ENCODE measurements around the gene FKBP2. TPM values are rescaled to one million over a fixed set of nuclear protein-coding genes. Genes with fewer than 3 reads are reported as not detected.

Gene FKBP2
- polyA plus RNA-seq, 3 donors, result 74.5 to 111 (median 102) TPM

GRCh38 chr11:64227405-64227956, 13.4 kb upstream of the FKBP2 start:
- no peak for DNase-seq (ENCODE audit: extremely low read depth in 1 of 11, low read depth in 9 of 11, low spot score in 4 of 11)

GRCh38 chr11:64229090-64229743, 11.7 kb upstream of the FKBP2 start:
- no peak for DNase-seq (ENCODE audit: extremely low read depth in 1 of 11, low read depth in 9 of 11, low spot score in 4 of 11)

- no peak for DNase-seq (ENCODE audit: extremely low read depth in 1 of 11, low read depth in 9 of 11, low spot score in 4 of 11)
Measured at GRCh38 chr11:64229744-64230170, 11.1 kb upstream of the FKBP2 start.

- DNase-seq (ENCODE audit: extremely low read depth in 1 of 11, low read depth in 9 of 11, low spot score in 4 of 11), result peak; percentile 83 to 96 (median 91)
Measured at GRCh38 chr11:64230171-64230984, 10.5 kb upstream of the FKBP2 start, which contains the start of gene DNAJC4. TSS of gene DNAJC4 (plus strand) at chr11:64230548. CDS start at chr11:64230855, 307 bp downstream.

GRCh38 chr11:64230985-64231365, 9.9 kb upstream of the FKBP2 start:
- DNase-seq (ENCODE audit: extremely low read depth in 1 of 11, low read depth in 9 of 11, low spot score in 4 of 11), result no peak

- no peak for DNase-seq (ENCODE audit: extremely low read depth in 1 of 11, low read depth in 9 of 11, low spot score in 4 of 11)
Measured at GRCh38 chr11:64231546-64231945, 9.3 kb upstream of the FKBP2 start.

- no peak for DNase-seq (ENCODE audit: extremely low read depth in 1 of 11, low read depth in 9 of 11, low spot score in 4 of 11)
Measured at GRCh38 chr11:64232182-64232966, 8.5 kb upstream of the FKBP2 start.

GRCh38 chr11:64232967-64233315, 8.0 kb upstream of the FKBP2 start:
- DNase-seq (ENCODE audit: extremely low read depth in 1 of 11, low read depth in 9 of 11, low spot score in 4 of 11), result no peak

- no peak for DNase-seq (ENCODE audit: extremely low read depth in 1 of 11, low read depth in 9 of 11, low spot score in 4 of 11)
Measured at GRCh38 chr11:64233913-64234586, 6.8 kb upstream of the FKBP2 start, which contains the start of gene VEGFB. TSS of gene VEGFB (plus strand) at chr11:64234584. CDS start at chr11:64234834, 250 bp downstream.

- DNase-seq (ENCODE audit: extremely low read depth in 1 of 11, low read depth in 9 of 11, low spot score in 4 of 11), result no peak
Measured at GRCh38 chr11:64234647-64235379, 6.1 kb upstream of the FKBP2 start.

GRCh38 chr11:64235437-64236161, 5.3 kb upstream of the FKBP2 start:
- DNase-seq (ENCODE audit: extremely low read depth in 1 of 11, low read depth in 9 of 11, low spot score in 4 of 11), result no peak

- no peak for DNase-seq (ENCODE audit: extremely low read depth in 1 of 11, low read depth in 9 of 11, low spot score in 4 of 11)
Measured at GRCh38 chr11:64237484-64237951, 3.4 kb upstream of the FKBP2 start.

- DNase-seq (ENCODE audit: extremely low read depth in 1 of 11, low read depth in 9 of 11, low spot score in 4 of 11), result no peak
Measured at GRCh38 chr11:64238076-64238475, 2.8 kb upstream of the FKBP2 start.

- no peak for DNase-seq (ENCODE audit: extremely low read depth in 1 of 11, low read depth in 9 of 11, low spot score in 4 of 11)
Measured at GRCh38 chr11:64238999-64239398, 1.9 kb upstream of the FKBP2 start.

GRCh38 chr11:64239662-64240434, 1.0 kb upstream of the FKBP2 start:
- no peak for DNase-seq (ENCODE audit: extremely low read depth in 1 of 11, low read depth in 9 of 11, low spot score in 4 of 11)

GRCh38 chr11:64241241-64241490, 271 bp downstream of the FKBP2 start:
- DNase-seq (ENCODE audit: extremely low read depth in 1 of 11, low read depth in 9 of 11, low spot score in 4 of 11), result peak in 8 of 11 donors; percentile 93 to 100 (median 98)
